ENCODE results near the gene PALLD.
"Not testable (repeated sequence)": the region's sequence is repeated elsewhere in the genome, so short reads cannot be mapped to it uniquely, and the experiment has no call there.

PALLD gene

DNA sequence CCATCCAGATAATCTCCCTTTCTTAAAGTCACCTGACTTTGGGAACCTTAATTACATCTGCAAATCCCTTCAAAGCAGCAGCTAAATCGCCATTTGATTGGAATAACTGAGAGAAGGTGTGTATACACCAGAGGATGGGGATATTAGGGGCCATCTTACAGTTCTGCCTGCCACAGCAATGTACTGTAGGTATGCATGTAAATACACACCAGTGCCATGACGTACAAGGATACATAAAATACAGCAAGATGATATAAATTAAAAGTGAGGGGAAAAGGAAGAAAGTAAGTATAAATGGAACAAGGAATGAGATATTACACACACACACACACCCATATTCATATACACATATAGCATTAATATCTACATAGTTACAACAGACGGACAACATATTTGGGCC is 432.0 kb downstream of the PALLD start:
- DNase-seq, result no peak

DNA sequence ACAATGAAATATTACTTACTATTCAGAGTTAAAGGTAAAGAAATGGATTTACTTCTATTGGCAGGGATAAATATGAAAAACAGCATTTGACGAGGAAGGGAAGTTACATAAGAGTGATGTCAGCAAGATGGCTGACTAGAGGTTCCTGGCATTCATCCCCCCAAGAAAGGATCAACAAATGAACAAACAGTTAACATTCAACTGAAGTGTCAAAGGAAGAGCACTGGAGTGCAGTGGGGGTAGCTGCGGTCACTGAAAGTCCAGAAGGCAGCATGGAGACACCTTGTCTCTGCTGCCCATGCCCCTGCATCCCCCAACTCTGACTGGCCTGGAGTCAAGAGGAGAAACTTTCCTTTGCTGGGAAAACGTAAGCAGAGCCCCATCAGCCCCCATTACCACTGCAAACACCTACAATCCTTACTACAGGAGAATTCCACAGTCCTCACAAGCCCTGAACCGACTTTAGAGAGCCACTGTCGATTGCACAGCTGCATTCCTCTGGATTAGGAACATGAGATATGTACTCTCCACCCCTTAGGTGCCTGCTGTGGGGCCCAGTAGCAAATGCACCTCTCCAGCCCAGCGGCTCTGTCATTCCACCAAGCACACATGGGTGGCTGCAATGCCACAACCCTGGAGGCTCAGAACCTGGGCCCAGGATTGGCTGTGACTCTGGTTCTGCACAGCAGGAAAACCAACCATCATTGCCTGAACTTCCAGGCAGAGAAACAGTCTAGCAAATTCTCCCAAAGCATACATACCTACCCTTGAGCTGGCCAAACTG is 433.8 kb downstream of the PALLD start:
- no peak for DNase-seq

DNA sequence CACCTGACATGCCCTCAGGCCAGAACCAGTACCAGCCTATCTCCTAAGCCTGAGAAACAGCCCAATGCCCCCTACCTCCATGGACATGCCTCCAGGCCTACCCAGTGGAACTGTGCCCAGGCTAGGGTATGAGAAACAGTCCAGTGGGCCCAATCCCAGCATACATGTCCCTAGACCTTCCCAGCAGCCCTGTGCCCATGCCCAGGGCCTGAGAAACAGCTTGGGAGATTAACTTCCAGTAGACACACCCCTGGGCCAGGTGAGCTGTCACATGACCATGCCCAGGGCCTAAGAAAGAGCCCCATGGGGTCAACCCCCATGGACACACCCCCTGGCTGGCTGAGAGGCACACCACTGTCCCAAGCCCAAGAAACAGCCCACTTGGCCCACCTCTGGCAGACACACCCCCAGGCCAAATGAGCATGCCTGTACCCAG is 434.4 kb downstream of the PALLD start:
- no peak for DNase-seq

DNA sequence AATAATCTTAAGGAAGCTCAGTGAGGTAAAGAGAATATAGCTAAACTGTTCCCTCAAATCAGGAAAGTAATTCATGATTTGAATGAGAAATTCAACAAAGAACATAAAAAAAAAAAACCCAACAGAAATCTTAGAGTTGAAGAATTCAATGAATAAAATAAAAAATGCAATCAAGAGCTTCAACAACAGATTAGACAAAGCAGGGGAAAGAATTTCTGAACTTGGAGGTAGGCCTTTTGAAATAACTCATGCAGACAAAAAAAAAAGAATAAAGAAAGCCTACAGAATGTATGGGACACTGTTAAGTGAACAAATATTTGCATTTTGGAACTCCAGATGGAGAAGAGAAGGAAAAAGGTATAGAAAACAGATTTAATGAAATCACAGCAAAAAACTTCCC is 435.3 kb downstream of the PALLD start:
- no peak for DNase-seq

DNA sequence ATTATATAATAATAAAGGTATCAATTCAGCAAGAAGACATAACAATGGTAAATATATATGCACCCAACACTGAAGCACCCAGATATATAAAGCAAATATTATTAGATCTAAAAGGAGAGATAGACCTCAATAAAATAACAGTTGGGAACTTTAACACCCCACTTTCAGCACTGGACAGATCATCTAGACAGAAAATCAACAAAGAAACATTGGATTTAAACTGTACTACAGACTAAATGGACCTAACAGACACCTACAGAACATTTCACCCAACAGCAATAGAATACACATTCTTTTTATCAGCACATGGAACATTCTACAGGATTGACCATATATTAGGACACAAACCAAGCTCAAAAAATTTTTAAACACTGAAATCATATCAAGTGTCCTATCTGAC is 436.6 kb downstream of the PALLD start:
- no peak for DNase-seq

DNA sequence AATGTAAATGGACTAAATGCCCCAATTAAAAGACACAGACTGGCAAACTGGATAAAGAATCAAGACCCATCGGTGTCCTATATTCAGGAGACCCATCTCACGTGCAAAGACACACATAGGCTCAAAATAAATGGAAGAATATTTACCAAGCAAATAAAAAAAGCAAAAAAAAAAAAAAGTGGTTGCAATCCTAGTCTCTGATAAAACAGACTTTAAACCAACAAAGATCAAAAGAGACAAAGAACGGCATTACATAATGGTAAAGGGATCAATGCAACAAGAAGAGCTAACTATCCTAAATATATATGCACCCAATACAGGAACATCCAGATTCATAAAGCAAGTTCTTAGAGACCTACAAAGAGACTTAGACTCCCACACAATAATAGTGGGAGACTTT is 440.6 kb downstream of the PALLD start:
- DNase-seq, result not testable (repeated sequence)

DNA sequence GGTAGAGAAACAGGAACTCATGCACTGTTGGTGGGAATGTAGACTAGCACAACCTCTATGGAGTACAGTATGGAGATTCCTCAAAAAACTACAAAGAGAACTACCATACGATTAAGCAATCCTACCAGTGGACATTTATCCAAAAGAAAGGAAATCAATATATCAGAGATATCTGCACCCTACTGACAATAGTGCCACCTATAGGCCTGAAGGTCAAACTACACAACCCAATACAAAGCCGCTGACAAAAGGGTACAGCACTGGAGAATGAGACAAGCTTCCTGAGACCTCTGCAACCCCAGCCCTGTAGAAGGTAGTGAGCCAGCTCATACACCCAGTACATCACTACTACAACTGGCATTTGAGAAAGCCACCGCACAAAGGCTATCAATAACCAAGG is 446.1 kb downstream of the PALLD start:
- DNase-seq, result no peak

DNA sequence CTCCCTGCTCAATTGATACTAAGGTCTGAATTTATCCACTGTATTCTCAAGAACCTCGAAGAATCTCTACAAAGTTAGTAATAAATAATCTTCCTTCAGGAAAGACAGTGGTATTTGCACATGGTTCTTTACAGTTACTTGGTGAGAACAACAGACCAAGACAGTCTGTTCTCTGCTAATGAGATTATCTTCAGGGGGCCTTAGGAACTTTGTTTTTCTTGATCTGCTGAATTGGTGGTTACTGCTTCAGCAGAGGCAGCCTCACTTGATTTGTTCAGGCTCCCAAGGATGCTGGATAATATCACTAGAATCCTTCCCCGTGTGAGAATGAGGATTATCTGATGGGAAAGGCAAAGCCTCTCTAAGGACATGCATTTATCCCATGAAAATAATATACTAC is 448.4 kb downstream of the PALLD start:
- DNase-seq, result no peak

DNA sequence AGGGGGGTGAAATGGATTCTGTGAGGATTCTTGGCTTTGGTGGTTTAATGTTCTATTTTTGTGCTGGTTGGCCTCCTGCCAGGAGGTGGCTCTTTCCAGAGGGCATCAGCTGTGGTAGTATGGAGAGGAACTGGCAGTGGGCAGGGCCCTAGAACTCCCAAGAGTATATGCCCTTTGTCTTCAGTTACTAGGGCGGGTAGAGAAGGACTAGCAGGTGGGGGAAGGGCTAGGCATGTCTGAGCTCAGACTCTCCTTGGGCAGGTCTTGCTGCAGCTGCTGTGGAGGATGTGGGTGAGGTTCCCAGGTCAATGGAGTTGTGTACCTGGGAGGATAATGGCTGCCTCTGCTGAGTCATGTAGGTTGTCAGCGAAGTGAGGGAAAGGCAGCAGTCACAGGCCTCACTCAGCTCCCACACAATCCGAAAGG is 456.0 kb downstream of the PALLD start:
- DNase-seq, result peak; percentile 75

DNA sequence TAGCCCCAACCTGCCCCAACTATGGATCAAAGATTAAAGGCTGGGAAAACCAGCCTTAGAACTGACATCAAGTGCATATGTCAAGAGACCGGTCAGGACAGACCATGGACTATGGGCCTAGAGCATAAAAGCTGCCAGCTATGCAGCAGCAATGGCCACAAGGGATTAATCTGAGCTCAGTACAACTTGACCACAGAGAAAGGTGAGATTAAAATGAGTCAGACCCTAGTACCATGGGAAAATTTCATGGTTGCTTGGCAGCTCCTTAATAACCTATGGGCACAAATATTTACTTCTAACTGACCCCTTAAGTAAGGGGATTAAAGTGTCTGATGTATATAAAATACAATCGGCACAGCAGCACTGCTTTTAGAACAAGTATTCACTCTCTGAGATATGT is 458.8 kb downstream of the PALLD start:
- DNase-seq, result no peak

DNA sequence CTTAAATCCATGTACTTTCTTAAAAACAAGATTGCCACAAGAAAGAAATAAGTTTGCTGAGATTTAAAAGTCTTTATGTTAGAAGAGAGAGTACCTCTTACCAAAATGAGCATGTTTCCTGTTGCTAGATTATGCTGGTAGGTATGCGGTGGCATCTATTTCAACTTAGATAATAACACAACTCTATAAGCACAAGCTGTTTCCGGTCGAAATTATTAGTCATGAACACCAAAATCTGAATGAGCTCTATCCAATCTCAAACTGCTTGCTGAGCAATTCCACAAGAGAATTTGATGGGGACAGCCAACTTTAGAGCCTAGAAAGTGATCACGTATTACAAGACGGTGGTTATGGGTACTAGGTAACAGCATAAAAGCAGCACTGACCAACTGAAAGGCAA is 463.9 kb downstream of the PALLD start:
- no peak for DNase-seq

DNA sequence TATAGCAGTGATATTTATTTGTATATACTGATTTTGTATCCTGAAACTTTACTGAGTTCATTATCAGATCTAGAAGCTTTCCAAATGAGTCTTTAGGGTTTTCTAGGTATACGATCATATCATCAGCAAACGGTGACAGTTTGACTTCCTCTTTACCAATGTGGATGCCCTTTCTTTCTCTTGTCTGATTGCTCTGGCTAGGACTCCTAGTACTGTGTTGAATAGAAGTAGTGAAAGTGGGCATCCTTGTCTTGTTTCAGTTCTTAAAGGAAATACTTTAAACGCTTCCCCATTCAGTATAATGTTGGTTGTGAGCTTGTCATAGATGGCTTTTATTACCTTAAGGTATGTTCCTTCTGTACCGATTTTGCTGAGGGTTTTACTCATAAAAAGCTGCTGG is 475.7 kb downstream of the PALLD start:
- DNase-seq, result no peak

Data from DMS153 (cell line).